ENCODE results near the gene OR6V1.

DNA sequence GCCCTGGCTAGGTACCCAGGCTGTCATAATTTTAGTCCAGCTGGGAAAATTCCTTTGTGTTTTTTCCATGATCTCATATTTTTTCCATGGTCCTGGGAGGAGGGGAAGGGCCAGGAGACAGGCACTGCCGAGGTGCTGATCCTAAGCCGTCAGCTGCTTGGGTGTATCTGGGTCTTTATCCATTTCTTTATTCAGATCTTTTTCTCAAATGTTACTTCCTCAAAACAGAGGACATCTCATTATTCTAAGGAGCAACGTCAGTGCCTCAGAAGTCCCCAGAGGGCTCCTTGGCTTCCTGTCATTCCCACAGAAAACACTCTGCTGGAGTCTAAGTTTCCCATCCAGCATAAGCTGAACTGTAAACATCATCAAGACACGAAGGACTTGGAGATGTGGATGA is 2.8 kb upstream of the OR6V1 start:
- TF ChIP-seq CTCF (conservative IDR thresholded peaks at IDR 0.05) (no peak), ZFX (IDR thresholded peaks at IDR 0.05) (no peak)

Data from C4-2B (cell line).